ENCODE data around the gene PARN. TPM values are rescaled to one million over a fixed set of nuclear protein-coding genes. Genes with fewer than 3 reads are reported as not detected.
"Not testable (repeated sequence)": the region's sequence is repeated elsewhere in the genome, so short reads cannot be mapped to it uniquely, and the experiment has no call there.

Gene PARN
- polyA plus RNA-seq, 3 donors, result 18.4 to 24.4 (median 19.1) TPM

- WGBS (ENCODE audit: insufficient coverage), result 95% methylated on average over 15 of the region's 18 CpGs
These were observed 209.2 kb downstream of the PARN start for GRCh38 chr16:14420721-14421488.

GRCh38 chr16:14420243-14420642, 209.8 kb downstream of the PARN start:
- H4K20me1 ChIP-seq (ENCODE audit: insufficient read depth, low read length); H2AFZ ChIP-seq (ENCODE audit: insufficient read depth, low read depth, low read length, poor library complexity, severe bottlenecking); H3K9ac ChIP-seq (ENCODE audit: insufficient read depth, low read length, poor library complexity, severe bottlenecking); H3K4me3 ChIP-seq (replicated peaks in 1 of 3; ENCODE audit: low read depth in 2 of 3, low read length in 3 of 3); H3K4me1 ChIP-seq (ENCODE audit: control insufficient read depth in 1 of 2, insufficient read depth in 2 of 2, low read length in 2 of 2); H3K4me2 ChIP-seq (replicated peaks; ENCODE audit: extremely low read depth, low read length, poor library complexity, severe bottlenecking); H3K9me3 ChIP-seq (replicated peaks in 1 of 2; ENCODE audit: control insufficient read depth in 1 of 2, insufficient read depth in 1 of 2, low read length in 2 of 2); H3K27ac ChIP-seq (ENCODE audit: low read depth in 1 of 2, low read length in 2 of 2); DNase-seq; H3K4me3 Mint-ChIP-seq; H3K36me3 ChIP-seq (replicated peaks in 1 of 2; ENCODE audit: control insufficient read depth in 1 of 2, insufficient read depth in 2 of 2, low read length in 2 of 2); intact Hi-C loops (cut with micrococcal nuclease); H3K79me2 ChIP-seq (ENCODE audit: insufficient read depth, low read length); H3K27me3 ChIP-seq (ENCODE audit: control insufficient read depth in 2 of 2, insufficient read depth in 2 of 2, low read length in 2 of 2); H3K36me3 Mint-ChIP-seq; H3K27me3 Mint-ChIP-seq (ENCODE audit: low read depth in 3 of 3): not testable (repeated sequence)
- peaks cover 14% of the 10 kb centered on the region for H3K4me1 Mint-ChIP-seq
- peak overlapping the region in 1 of 7 donors; percentile 55 for H3K27ac Mint-ChIP-seq
- peaks cover 2 to 20% (median 12%) of the 10 kb centered on the region in 7 donors for H3K9me3 Mint-ChIP-seq
- 68% methylated on average over 4 of the region's 4 CpGs for WGBS (ENCODE audit: insufficient coverage)

More at GRCh38 chr16:14420721-14421488, 209.2 kb downstream of the PARN start:
- Histone ChIP-seq H3K4me3 (replicated peaks in 1 of 3; ENCODE audit: low read depth in 2 of 3, low read length in 3 of 3) (no peak overlapping the region), H3K4me2 (replicated peaks; ENCODE audit: extremely low read depth, low read length, poor library complexity, severe bottlenecking) (no peak overlapping the region), H3K27me3 (ENCODE audit: control insufficient read depth in 2 of 2, insufficient read depth in 2 of 2, low read length in 2 of 2) (no peaks in the 10 kb centered on the region), H4K20me1 (ENCODE audit: insufficient read depth, low read length) (no peaks in the 10 kb centered on the region), H3K4me1 (ENCODE audit: control insufficient read depth in 1 of 2, insufficient read depth in 2 of 2, low read length in 2 of 2) (no peaks in the 10 kb centered on the region), H3K9ac (ENCODE audit: insufficient read depth, low read length, poor library complexity, severe bottlenecking) (no peak overlapping the region), H3K27ac (ENCODE audit: low read depth in 1 of 2, low read length in 2 of 2) (no peak overlapping the region), H3K9me3 (replicated peaks in 1 of 2; ENCODE audit: control insufficient read depth in 1 of 2, insufficient read depth in 1 of 2, low read length in 2 of 2) (peaks cover 0 to 7% of the 10 kb centered on the region in 2 donors), H3K79me2 (ENCODE audit: insufficient read depth, low read length) (no peaks in the 10 kb centered on the region), H3K36me3 (replicated peaks in 1 of 2; ENCODE audit: control insufficient read depth in 1 of 2, insufficient read depth in 2 of 2, low read length in 2 of 2) (no peaks in the 10 kb centered on the region), H2AFZ (ENCODE audit: insufficient read depth, low read depth, low read length, poor library complexity, severe bottlenecking) (no peak overlapping the region)
- H3K27ac Mint-ChIP-seq, result peak overlapping the region in 1 of 7 donors; percentile 7
- H3K27me3 Mint-ChIP-seq (ENCODE audit: low read depth in 3 of 3), result peaks cover 0 to 3% (median 2%) of the 10 kb centered on the region in 3 donors
- intact Hi-C loops (cut with micrococcal nuclease), result no loop called here
- peaks cover 1 to 5% of the 10 kb centered on the region in 2 donors for H3K36me3 Mint-ChIP-seq
- DNase-seq, result no peak
- H3K4me1 Mint-ChIP-seq, result peaks cover 14% of the 10 kb centered on the region
- peaks cover 1 to 17% (median 10%) of the 10 kb centered on the region in 7 donors for H3K9me3 Mint-ChIP-seq
- no peak for TF ChIP-seq CTCF (IDR thresholded peaks at IDR 0.05)
- no peak overlapping the region for H3K4me3 Mint-ChIP-seq

All from CD14-positive monocyte (primary cell).